Dedifferentiated amniotic fluid mesenchymal stem cell (primary cell): Measurements from ENCODE around the gene OR2G2.

Experiments
- DNase-seq: peaks from one replicate; pipeline ENCODE4 v3.0.0-alpha.2; 2016; ENCODE audit errors: extremely low spot score

Gene OR2G2, protein sequence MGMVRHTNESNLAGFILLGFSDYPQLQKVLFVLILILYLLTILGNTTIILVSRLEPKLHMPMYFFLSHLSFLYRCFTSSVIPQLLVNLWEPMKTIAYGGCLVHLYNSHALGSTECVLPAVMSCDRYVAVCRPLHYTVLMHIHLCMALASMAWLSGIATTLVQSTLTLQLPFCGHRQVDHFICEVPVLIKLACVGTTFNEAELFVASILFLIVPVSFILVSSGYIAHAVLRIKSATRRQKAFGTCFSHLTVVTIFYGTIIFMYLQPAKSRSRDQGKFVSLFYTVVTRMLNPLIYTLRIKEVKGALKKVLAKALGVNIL

DNA sequence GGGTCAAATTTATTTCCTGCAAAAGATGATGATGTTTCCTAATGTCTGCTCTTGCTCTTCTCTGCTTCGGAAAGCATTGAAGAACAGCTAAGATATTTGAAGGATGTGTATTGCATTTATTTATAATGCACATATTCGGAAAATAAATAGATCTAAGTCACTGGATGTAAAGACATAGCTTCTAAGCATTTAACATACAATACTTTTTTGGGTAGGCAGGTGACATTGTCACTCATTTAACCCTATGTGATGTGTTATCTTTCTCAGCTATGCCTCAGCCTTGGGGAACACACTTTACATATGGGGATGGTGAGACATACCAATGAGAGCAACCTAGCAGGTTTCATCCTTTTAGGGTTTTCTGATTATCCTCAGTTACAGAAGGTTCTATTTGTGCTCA, at the start of gene OR2G2:
OR2G2 (plus strand) TSS at position 301 of the 400 bp plus-strand sequence; CDS start at position 301, 0 bp downstream.
- no peak for DNase-seq

DNA sequence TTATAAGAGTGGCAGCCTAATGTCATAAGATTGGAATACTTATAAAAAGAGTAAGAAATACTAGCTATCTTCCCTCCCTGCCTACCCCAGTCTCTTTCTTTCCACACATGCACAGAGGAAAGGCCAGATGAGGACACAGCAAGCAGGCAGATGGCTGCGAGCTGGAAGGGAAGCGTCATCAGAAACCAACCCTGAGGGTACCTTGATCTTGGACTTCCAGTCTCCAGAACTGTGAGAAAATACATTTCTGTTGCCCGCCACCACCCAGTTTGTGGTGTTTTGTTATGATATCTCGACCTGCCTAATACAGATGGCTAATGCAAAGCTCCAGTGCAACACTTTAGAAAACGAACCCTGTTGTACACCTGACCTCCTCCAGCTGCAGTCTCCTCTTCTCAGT, 49.6 kb upstream of the OR2G2 start:
- DNase-seq = no peak

DNA sequence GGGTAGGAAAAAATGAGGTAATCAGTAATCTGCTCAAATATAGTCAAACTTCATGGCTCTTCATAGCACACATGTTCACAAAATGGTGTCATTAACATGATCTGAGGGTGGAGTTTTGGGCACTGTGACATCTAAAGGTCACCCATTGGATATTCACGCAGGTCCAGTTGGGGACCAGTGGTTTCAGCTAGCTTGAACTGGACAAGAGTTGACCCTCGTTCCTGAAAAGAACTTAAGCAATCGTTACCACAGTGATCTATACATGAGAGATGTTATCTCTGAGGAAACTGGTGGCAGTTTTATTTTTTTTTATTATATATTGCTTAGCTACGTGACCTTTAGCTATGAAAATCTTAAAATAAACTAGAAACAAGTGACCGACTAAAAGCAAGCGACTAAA, 48.9 kb upstream of the OR2G2 start:
- no peak for DNase-seq

DNA sequence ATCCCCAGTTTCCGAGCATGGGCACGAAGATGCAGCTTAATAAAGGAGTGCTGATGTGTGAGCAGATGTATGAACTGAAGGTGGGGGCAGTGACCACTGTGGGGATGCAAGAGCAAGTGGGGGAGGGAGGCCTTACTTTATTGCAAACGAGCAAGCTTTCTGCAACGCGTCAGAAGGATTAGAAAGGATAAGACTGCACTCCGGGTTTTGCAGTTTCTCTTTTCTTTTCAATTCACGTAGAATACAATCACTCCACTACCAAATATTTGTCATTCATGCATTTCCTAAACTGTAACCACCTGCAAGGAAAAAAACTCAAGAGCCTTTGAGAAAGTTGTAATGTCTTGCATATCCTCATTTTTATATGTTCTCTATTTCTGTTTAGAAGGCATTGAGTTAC, 47.6 kb upstream of the OR2G2 start:
- DNase-seq = no peak

DNA sequence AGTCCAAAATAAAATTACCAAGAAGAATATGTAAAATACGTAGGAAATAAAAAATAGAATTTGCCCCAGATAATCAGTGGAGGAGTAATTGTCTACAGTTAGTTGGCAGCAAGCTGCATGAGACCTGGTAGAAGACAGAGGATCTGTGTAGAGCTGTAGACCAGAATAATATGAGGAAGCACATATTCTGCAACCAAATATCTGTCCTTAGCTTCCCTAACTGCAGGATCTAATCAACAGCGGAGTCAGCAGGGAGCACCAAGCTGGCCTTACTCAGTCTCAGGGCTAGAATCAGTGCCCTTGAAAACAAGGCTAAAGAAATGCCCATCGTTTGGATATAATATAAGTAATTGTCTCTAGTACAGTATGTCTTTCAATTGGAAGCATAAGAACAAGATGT, 45.3 kb upstream of the OR2G2 start:
- no peak for DNase-seq

DNA sequence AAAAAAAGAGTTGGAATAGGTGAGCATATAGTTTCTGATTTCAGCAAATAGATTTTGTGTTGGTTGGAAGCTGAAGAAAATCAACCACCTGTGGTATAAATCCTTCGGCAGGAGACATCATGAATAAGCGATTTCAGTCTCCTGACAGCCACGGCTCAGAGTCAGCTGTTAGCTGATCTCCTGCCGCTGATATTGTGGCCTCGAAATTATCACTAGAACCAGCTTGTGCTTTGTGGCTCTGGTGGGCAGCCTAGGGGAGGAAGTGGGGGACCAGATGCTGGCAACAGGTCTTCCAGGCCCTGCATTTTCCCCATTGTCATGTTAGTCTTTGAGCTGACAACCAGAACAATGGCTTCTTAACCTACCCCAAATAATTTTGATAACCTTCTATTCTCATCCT, 40.1 kb upstream of the OR2G2 start:
- no peak for DNase-seq

DNA sequence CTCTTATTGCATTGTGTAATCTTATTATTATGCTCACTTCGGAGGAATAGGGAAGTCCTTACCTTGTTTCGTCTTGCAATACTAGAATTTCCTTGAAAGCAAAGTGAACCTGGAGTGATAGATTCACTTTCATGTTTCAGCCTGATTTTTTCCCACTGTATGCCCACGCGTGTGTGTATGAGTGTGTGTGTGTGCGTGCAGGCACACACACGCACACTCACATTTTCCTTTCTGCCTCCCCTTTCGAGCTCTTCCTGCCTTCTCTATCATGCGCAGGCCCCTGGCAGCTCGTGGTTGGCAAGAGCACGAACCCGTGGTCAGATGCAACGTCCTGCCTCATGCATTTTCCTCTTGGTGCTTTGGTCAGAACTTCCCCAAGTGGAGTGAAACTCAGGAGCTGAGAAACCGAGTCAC, 39.4 kb upstream of the OR2G2 start, which contains the start of gene GCSAML:
GCSAML (plus strand) TSS at position 366 of the 414 bp plus-strand sequence. CDS start 58 bp downstream, outside the sequence.
- no peak for DNase-seq

DNA sequence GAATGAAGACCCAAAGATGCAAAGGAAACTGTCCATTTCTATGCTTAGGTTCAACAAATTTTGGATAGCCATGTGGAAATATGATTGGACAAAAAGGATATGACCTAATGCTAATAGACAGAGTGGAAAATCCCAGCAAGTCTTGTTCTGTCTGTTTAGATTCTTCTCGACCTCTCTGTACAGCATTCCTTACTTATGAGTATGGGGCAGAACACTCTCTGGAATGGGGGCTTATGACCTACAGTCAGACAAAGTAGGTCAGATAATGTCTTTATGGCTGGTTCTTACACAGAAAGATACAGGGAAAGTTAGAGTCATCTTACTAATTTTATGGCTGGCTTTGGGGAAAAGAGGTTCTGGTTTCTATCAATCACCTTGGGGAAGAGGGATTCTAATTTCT, 36.4 kb upstream of the OR2G2 start:
- no peak for DNase-seq

DNA sequence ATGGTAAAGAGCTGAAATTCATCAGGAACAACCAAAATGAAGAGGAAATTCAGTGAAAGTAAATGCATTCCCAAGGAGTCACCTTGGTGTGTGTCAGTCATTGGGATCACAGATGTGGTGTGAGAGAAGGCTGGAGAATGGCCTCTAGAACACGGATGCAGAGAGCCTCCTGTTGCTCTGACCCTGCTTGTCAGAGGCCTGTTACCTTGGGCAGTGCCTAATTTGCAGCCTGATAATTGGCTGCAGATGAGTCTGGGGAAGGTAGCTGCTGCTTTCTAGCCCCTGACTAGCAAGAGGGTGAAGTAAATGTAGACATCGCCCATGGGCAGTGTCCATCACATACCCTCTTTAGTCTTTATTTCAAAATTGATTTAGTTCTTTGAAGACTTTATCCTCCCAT, 35.9 kb upstream of the OR2G2 start:
- DNase-seq = no peak

DNA sequence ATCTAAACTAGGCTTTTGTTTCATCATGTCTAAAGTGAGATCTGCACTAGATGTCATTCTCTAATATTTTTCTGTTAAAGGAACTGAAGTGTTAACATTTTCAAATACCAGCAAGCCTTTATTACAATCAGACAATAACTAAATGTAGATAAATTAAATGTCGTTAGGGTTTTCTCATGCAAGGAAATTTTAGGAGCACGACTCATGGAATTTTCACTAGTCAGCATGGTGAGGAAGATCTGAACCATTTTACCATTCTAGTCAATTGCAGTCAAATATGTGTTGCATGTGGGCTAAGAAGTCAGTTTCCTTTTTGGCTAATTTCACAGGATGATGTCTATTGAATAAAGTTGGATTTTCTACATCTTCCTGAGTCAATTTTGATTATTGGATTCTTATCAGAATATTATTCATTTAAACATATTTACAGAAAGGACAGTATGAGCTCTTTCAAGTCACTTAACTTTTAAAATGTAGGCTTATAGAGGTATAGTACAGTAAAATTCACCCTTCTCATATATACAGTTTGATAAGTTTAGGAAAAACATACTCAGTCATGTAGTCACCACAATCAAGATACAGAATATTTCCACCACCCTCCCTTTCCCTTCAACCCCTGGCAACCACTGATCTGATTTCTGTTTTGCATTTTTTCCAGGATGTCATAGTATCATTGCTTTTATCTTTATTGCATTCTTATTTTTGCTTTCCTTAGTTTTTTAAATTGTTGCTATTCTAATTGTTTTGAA, 30.1 kb upstream of the OR2G2 start:
- no peak for DNase-seq

DNA sequence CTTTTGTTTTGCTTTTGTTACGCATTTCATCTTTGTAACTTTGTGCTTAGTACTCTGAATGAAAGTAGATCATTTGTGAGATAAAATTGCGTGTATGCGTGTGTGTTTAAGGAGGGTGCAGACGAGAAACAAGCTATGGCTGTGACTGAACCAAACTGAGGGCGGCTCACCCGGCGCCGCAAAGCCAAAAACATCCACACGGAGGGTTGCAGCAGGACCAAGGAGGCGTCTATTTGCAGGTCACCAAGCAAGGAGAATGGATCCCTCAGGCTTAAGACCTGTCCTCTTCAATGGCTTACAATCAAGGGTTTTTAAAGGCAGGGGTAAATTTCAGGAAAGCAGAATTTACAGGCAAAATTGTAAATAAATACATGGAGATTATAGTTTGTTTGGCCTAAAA, 26.4 kb upstream of the OR2G2 start:
- no peak for DNase-seq

DNA sequence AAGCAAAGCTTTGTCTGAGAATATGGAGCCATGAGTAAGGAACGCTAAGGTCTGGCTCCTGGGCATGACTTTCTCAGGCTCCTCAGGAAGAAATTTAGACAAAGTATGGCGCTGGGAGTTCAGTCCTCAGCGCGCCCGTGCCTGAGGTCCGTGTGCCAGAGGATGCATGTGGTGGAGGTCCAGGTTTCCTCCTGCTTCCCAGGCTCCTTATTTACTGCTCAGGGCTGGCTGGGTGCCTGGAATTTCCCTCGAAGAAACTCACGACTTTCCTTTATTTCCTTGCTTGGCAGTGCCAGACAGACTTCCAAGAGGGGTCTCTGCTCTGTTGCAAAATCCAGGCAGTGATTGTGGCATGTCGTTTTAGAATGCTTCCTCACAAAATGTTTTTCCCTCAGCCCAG, 26.0 kb upstream of the OR2G2 start:
- DNase-seq = no peak

DNA sequence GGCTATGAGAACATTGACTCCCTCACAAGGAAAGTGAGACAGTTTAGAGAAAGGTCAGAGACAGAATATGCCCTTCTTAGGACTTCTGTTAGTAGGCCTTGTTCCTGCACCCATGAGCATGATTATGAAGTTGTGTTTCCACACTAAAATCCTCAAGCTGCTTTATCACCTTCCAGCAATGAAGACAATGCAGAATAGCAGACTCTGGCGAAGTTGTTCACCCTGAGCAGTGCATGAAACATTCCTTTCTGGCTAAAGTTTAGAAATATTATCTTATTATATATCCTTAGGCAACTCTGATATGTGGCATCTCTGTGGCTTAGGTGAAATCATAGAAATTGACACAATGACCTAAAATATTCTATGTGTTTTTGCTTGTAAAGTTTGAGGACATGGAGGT, 13.9 kb upstream of the OR2G2 start:
- no peak for DNase-seq

DNA sequence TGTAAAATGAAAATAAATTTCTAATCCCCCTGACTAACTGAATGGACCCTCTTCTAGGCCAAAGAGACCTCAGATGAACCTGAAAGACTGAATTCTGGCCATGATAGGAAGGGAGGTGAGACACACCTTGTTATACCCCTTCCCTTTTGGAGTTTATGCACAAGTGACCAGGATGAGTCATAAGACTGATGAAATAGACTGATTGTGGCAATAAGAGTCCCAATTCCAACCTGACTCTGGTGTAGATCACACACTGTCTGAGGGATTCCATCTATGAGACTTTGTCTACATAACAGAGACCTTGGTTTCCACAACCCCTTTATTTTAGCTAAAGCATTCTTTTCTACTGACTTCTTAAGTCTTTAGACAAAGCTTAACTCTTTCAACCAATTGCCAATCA, 13.5 kb upstream of the OR2G2 start:
- DNase-seq = no peak

DNA sequence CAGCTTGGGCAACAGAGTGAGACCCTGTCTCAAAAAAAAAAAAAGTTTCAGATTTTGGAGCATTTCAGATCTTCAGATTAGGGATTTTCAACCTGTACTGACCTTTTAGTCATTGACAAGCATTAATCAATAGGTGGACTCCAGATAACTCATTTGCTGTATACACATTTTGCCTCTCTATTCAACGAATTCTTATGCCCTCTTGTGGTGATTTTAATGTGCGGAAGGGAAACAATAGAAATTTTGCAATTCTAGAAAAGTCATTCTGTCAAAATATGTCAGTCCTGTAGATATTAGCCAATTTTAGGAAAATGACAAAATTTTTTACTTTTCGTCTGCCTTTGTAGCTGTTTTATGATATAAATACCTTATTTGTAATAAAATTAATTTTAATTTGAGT, 11.6 kb upstream of the OR2G2 start:
- no peak for DNase-seq

DNA sequence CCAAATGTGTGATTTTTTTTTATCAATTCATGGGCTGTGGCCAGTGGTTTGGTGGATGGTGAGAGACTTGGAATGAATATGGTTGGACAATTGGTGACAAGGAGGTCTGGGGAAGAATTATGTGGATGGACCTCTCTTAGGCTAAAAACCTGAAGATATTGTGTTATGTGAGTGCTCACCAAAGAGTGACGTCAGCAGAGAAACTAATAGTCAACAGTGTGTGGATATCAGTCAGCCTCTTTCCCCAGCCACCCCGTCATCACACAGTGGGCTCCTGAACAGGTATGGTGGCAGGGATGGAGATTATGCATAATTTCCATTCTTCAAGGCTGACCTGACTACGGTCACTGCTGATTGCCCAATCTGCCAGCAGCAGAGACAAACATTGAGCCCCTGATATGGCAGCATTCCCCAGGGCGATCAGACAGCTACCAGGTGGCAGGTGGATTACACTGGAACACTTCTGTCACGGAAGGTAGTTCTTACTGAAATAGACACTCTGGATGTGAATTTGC, 9.2 kb upstream of the OR2G2 start:
- DNase-seq = no peak

DNA sequence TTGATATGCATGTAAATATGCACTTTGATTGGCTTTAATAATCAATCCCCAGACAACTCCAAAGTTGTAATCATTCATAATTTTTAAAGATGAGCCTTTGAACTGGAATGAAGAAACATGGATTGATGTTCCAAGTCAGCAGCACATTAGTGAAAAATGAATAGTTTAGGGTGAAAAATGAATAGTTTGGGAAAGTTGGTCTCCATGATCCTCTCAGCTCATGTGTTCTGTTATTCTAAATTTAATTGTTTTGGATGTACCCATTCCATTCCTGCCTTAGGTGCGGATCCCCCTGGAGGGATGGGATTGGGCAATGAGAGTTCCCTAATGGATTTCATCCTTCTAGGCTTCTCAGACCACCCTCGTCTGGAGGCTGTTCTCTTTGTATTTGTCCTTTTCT, 17.1 kb downstream of the OR2G2 start, which contains the start of gene OR2G3:
OR2G3 (plus strand) TSS at position 301 of the 400 bp plus-strand sequence; CDS start at position 301, 0 bp downstream.
- DNase-seq = no peak

DNA sequence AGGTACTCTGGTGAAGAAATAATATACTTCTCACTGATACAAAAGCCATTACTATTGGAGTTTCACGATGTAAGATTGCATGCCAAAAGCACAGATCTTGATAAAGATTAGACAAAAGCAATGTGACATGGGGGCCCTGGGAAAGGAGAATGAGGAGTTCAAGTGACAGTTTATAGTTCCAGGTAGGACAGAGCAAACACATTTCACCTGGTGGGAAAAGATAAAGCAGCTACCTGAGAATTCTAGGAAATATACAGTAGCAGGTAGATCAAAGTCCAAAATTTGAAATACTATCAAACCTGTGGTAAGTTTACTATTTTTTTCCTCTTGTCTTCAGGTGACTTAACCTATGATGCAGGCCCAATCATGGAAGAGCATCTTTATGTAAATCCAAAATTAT, 25.2 kb downstream of the OR2G2 start:
- DNase-seq = no peak

DNA sequence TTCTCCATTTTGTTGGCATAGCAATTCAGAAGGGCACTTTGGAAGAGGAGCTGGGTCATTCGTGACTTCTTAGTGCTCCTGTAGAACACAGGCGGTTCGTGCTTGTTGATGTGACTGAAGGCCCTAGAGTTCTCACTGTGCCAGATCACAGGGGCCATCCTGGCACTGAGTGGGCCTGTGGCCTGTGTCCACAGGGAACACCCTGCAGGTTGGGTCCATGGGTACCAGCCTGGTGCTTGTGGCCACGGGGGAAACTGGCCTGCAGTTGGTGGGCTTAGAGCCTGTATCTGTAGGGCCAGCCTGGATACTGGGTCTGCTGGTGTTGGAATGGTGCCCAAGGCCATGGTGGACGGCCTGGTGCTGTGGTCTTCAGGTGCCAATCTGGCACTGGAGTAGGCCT, 26.5 kb downstream of the OR2G2 start:
- no peak for DNase-seq

DNA sequence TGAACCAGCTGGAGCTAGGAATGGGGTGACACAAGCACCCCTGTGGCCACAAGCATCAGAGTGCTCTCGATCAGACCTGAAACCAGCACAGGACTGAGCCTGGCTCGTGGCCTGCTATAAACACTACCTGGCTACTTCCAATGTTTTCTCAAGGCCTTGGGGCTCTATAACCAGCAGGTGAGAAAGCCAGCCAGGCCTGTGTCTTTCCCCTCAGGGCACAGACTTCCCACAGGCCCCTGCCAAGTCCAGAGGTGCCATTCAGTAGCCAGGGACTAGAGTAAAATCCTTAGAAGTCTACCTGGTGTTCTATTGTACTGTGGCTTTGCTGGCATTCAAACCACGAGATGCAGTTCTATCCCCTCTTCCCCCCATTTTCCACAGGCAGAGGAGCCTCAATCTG, 39.8 kb downstream of the OR2G2 start:
- no peak for DNase-seq

DNA sequence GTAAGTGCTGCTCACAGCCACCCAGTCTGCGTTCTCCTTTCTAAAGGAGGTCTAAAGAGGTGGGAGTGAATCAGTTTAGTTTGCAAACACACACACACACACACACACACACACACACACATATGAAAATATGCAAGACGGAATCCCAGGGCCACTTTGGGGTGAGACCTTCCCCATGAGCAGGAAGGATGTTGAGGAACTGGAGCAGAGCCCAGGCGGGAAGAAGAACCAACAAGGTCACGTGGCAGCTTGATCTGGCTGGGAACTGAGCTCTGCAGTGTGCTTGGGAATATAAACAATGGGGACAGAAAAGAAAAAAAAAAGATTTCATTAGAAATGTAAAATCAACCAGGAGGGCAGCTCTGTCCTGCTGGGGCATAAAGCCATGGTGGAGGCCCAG, 49.9 kb downstream of the OR2G2 start:
- no peak for DNase-seq

DNA sequence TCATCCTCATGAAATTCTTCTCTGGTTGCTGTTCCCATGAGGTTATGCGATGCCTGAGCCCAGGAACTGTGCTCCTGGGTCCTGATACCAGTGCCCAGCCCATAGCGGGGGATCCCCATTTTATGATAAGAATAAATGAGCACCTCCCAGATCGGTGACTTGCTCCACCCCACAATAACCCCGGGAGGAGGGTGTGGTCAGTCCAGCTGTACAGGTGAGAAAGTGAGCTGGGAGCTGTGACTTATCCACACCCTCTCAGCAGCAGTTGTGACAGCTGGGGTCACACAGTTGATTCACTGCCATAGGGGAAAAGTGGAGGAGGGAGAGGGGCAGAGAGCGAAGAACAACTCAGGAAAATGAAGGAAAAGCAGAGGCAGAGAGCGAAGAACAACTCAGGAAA, 50.6 kb downstream of the OR2G2 start:
- DNase-seq = no peak
